IPS DF 4.7 (cell line): Measurements from ENCODE around the gene TMEM185B.

ENCODE experiments used
- DNase-seq: peaks from one replicate; pipeline ENCODE4 v3.0.0-alpha.2; 2013; ENCODE audit warnings: low spot score; ENCODE audit errors: extremely low read depth

TMEM185B gene

GRCh38 chr2:120231974-120232635 is 8.9 kb upstream of the TMEM185B start:
- no peak for DNase-seq

GRCh38 chr2:120231564-120231973 is 8.4 kb upstream of the TMEM185B start:
- DNase-seq, result no peak

GRCh38 chr2:120230515-120231471 is 7.6 kb upstream of the TMEM185B start:
- DNase-seq, result no peak

- DNase-seq, result no peak
These were observed 6.1 kb upstream of the TMEM185B start for GRCh38 chr2:120229341-120229740.

- DNase-seq, result no peak
These were observed 5.3 kb upstream of the TMEM185B start for GRCh38 chr2:120228503-120228902.

GRCh38 chr2:120227111-120227991 is 4.2 kb upstream of the TMEM185B start:
- no peak for DNase-seq

- no peak for DNase-seq
These were observed 3.1 kb upstream of the TMEM185B start for GRCh38 chr2:120226316-120226715.

GRCh38 chr2:120225549-120226065 is 2.4 kb upstream of the TMEM185B start:
- DNase-seq, result no peak

- DNase-seq, result no peak
These were observed 1.7 kb upstream of the TMEM185B start for GRCh38 chr2:120224735-120225548.

- no peak for DNase-seq
These were observed 1.1 kb upstream of the TMEM185B start for GRCh38 chr2:120224256-120224655.

GRCh38 chr2:120222186-120223033 is 790 bp downstream of the TMEM185B start:
- no peak for DNase-seq

- DNase-seq, result no peak
These were observed 1.6 kb downstream of the TMEM185B start for GRCh38 chr2:120221616-120222015.

- DNase-seq, result no peak
These were observed 2.4 kb downstream of the TMEM185B start for GRCh38 chr2:120220756-120221155.

- no peak for DNase-seq
These were observed 3.4 kb downstream of the TMEM185B start for GRCh38 chr2:120219766-120220165.

GRCh38 chr2:120219291-120219690 is 3.9 kb downstream of the TMEM185B start:
- DNase-seq, result no peak

- DNase-seq, result no peak
These were observed 5.0 kb downstream of the TMEM185B start for GRCh38 chr2:120218181-120218580.

- no peak for DNase-seq
These were observed 12.9 kb downstream of the TMEM185B start for GRCh38 chr2:120210270-120210693.

- no peak for DNase-seq
These were observed 13.6 kb downstream of the TMEM185B start for GRCh38 chr2:120209427-120210269.
